RKO (cell line): ENCODE measurements around the gene AGMO.

ENCODE experiments used
- DNase-seq: peaks from one replicate; pipeline ENCODE4 v3.0.0-alpha.2; 2016; ENCODE audit warnings: low spot score

AGMO gene

DNA sequence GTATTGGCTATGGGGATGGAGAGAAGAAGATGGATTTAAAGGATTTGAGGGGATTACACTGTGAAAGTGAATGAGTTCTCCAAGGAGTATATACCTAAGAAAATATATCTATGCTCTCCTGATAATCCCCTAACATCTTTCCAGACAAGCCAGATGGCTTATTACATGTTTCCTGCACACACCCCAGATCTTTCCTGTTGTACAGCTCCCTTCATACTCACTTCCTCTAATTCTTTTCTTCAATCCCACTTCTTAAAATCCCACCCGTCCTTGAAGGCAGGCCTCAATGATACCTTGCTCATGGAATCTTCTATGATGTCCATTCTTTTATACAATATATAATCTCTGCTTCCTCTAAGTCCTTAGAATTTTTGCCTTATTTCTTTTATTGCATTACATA, 342.1 kb downstream of the AGMO start:
- no peak for DNase-seq

DNA sequence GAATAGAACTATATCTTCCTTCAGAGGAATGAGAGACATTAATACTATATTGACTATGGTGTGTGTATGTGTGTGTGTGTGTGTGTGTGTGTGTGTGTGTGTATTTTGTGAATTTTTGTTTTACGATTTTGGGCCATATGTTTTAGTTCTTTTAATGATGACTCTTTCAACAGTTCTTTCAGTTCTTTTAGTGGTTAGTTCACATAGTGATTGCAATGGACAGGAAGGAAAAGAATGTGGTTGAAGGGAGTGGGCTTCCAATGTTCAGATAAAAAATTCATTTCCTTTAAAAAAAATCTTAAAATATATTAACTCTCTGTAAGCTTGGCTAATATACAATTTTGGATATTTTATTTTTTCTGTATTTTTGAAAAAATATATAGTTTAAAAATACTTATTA, 343.6 kb downstream of the AGMO start:
- no peak for DNase-seq

GRCh38 chr7:15215616-15216015, 346.2 kb downstream of the AGMO start:
- DNase-seq = no peak

GRCh38 chr7:15214976-15215375, 346.8 kb downstream of the AGMO start:
- no peak for DNase-seq

DNA sequence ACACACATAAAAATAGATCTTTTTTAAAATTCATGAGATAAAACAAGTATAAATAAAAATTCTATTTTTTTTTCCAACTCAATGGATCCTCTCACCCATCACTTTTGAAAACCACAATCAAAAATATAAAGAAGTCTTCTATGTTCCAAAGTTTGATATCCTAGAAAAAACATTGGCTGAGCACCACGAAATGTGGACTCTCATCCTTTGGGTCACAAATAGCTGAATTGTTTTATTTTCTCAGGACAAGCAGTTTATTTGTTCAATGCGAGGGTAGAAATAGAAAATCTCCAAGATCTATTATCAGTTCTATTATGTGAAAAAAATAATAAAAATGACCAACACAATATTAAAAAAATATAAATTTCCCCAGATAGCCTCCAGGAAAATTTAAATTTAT, 348.7 kb downstream of the AGMO start:
- no peak for DNase-seq

DNA sequence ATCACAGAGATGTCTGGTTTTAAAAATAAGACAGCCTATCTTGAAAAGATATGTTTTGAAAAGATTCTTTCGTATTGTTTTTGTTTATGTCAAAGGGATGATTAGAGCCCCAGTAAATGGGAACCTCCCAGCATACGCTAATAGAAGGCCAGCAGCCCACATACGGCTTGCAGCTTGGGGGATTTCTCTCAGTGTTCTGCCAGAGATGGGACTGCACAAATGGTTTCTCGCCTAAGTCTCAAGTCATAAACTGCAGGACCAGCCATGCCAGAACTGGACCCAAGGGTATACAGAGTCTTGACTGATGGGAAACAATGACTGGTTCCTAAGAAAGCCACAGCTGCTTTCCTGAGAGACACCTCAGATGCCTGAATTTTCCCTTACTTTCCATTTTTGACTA, 352.4 kb downstream of the AGMO start:
- no peak for DNase-seq

- no peak for DNase-seq
These were observed 357.4 kb downstream of the AGMO start for GRCh38 chr7:15204421-15204820.

DNA sequence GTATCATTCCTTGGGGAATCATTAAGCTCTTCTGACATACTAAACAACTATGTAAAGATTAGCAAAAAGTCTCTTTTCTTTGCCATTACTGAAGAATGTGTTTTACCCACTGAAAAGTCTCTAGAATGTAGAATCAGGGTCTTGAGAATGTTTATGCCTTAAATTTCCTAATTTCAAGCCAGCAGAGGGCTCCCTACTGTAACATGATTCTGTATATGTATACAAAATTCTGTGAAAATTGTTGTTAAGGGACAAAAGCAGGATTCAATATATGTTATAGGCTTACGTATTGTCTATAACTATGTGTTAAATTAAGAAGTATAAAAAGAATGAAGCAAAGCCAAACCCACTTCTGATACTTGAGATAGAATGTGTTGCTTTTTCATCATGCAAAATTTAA, 362.3 kb downstream of the AGMO start:
- DNase-seq = peak; percentile 6

GRCh38 chr7:15197042-15197977, 364.5 kb downstream of the AGMO start:
- DNase-seq = no peak

DNA sequence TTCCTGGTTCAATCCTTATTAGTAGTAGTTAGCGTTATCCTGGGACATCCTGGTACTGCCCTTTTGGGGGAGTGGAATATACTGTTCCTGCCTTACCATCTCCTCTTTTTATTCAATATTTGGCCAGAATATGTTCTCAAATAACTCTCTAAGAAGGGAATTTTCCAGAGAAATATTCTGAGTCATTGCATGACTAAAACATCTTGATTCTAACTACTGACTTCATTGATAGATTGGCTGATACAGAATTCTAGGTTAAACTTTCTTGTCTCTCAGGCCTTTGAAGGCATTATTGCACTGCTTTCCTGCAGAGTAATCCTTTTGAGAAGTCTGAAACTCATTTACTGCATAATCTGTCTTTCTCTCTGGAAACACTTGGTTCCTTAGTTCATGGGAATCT, 383.8 kb downstream of the AGMO start:
- DNase-seq = peak; percentile 1

GRCh38 chr7:15176089-15176488, 385.7 kb downstream of the AGMO start:
- DNase-seq = no peak

GRCh38 chr7:15175152-15175551, 386.7 kb downstream of the AGMO start:
- no peak for DNase-seq

DNA sequence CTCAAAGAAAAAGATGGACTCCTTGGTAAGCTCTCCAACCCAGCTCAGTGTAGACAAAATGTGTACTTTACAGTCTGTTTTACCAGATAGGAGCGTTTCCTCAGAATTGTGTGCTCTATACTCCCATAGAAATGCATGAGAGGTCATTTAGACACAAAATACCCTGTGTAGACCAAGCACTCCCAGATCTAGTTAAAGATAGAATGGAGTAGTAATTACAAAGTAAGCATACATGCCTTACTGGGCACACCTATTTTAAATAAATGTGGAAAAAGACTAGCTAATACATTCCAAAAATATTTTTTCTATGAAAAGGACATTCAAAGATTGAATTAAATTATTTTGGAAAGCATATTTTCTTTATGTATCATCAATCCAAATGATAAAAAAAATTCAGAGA, 387.3 kb downstream of the AGMO start:
- no peak for DNase-seq

GRCh38 chr7:15168489-15168888, 393.3 kb downstream of the AGMO start:
- DNase-seq = no peak

GRCh38 chr7:15167912-15168311, 393.9 kb downstream of the AGMO start:
- DNase-seq = no peak

DNA sequence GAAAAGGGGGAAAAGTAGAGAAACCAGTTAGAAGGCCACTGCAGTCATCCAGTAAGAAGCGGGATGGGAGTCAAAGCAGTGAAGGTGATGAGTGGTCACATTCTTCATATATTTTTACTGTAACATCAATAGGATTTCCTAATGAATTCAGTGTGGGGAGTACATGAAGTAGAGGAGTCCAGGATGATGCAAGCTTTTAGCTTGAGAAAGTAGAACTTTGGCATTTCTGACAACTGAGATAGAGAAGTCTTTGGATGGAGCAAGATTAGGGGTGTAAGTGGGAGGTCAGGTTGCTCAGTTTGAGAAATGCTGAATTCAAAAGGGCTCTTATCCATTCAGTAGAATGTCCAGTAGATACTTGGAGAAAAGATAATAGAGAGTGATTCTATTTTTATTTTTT, 395.2 kb downstream of the AGMO start:
- no peak for DNase-seq

DNA sequence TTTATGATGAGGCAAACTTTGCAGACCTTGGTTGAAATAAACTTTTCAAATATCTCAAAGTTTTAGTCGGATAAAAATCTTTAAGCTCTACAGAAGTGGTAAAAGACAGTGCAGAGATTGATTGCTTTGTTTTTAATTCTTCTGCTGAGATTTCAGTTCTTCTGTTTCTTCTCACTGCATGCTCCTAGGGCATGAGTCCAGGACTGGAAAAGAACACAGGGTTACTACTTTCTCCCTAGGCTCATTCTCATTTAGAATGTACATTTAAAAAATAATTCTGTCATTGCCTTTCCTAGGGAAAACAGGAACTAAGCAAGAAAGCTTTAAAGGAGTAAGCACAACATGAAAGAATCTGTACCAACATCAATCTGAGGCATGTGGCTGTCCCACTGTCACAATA, 402.6 kb downstream of the AGMO start:
- DNase-seq = no peak

DNA sequence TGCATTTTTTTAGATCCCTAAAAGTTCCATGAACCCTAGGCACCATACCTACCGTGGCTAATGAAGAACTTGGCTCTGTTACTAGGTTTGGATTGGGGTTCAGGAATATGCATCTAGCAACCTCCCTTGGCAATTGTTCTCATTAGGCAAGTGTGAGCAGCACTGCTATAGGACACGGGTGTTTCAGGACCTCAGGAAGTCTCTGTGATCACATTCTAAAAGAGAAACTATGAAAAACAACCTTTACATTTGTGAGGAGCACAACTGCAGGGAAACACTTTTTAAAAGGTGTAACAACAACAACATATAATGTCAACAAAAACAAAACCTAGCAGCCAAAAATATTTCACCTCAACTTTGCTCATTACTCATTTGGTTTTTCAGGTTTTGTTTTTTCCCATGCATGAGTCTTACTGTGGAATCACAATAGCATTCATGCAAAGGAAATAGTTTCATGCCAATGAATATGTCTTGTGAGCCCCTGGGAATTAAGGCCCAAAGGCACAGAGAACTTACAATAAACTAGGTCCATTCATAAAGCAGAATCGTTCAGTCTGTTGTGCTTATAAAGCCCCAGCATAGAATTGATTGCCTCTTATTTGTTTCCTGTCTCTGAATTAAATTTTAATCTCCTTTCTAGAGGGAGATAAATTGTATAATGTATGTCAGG, 403.5 kb downstream of the AGMO start:
- no peak for DNase-seq
